GM12801 (cell line): ENCODE data around the gene OR6M1.

Experiments
- TF ChIP-seq, protein P1 (sequence below): IDR thresholded peaks from one replicate; pipeline ENCODE4 v1.5.1; 2011; ENCODE audit warnings: control low read depth; ENCODE audit not compliant: insufficient read length; ENCODE audit errors: extremely low read depth

OR6M1 gene

DNA sequence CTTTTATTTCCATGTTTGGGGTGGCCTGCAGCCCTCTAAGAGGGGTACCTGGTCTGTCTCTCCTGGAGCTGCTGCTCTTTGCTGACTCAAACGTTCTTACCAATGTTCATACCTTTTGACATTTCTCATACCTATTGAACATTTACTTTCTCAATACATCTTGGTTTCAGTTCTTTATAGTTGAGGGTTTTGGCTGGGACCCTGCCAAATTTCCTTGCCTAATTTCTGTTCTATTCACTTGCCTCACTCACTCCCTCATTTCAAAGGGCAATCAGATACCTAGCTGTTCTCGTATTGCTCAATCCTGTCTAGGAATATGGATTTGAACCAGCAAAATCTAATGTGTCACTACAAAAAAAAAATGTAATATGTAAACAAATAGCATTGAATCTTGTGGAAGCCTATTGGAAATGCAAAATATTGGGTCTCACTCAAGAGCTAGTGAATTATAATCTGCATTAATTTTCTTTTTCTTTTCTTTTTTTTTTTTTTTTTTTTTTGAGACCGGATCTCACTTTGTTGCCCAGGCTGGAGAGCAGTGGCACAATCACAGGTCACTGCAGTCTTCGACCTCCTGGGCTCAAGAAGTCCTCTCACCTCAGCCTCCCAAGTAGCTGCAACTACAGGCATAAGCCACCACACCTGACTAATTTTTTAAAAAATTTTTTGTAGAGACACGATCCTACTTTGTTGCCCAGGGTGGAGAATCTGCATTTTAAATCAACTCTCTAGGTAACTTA is 7.5 kb downstream of the OR6M1 start:
- TF ChIP-seq, protein P1, sequence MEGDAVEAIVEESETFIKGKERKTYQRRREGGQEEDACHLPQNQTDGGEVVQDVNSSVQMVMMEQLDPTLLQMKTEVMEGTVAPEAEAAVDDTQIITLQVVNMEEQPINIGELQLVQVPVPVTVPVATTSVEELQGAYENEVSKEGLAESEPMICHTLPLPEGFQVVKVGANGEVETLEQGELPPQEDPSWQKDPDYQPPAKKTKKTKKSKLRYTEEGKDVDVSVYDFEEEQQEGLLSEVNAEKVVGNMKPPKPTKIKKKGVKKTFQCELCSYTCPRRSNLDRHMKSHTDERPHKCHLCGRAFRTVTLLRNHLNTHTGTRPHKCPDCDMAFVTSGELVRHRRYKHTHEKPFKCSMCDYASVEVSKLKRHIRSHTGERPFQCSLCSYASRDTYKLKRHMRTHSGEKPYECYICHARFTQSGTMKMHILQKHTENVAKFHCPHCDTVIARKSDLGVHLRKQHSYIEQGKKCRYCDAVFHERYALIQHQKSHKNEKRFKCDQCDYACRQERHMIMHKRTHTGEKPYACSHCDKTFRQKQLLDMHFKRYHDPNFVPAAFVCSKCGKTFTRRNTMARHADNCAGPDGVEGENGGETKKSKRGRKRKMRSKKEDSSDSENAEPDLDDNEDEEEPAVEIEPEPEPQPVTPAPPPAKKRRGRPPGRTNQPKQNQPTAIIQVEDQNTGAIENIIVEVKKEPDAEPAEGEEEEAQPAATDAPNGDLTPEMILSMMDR: no peak

DNA sequence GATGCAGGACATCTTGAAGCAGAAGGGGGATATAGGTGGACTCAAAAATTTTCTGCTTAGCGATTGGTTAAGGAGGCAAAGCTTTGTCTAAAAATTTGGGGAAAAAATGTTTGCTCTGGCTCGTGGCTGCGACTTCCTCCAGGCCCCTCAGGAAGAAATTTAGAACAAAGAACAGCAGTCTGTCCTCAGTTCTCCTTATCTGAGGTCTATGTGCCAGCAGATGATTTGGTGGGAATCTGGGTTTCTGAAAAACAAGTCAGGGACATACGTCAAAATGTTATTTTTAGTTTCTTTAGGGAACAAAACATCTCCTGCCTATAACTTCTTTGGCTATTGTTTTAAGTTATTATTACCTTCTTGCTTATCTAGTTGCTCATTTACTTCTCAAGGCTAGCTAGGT is 8.1 kb downstream of the OR6M1 start:
- TF ChIP-seq, protein P1: no peak

DNA sequence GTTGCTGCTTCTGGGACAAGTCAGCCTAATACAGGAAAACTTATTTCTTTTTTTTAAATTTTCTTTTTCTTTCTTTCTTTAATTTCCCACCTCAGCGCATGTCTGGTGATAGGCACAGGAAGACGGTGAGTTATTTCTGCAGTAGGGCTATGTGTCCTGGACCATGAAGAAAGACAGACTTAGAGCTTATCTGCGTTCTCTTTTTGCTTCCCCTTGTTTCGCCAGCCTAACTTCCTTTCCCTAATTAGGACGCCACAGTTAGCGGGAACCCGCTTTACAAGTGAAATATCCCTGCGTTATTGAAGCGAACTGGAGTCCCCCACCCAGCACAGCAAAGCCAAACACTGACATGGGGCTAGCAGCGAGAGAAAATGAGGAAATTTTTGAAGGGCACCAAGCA is 8.6 kb downstream of the OR6M1 start:
- TF ChIP-seq, protein P1: no peak

DNA sequence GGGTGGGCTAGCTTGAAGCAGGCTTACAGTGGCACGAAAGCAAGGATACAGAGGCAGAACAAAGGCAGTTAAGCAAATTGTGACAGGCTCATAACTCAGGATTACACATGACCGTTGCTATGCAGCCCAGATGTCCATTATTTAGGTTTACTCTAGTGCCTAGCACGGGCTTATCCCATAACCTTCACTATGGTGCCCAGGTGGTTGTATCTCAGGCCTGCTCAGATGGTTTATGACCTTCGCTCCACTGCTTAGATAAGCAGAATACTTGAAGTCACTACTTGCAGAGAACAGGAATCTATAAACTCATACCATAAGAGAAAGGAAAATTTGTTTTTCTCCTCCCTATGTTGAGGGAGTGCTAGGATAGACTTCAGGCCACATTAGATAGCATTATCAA is 9.0 kb downstream of the OR6M1 start:
- TF ChIP-seq, protein P1: no peak

DNA sequence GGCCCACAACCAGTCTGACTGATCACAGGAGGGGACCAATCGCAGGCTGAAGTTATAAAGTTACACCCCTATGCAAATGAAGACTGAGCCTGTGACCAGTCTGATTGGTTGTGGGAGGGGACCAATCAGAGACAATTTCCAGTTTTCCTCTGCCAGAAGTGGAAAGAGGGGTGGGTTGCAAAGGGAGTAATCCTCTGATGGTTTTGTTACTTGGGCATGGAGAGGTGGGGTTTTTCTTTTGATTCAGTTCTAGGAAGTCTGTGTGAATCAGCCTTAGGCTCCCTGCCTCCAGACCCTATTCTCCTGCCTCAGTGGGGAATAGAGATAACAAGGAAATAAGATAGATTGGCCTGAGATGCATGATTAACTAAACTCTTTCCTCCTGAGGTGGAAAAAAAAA is 9.9 kb downstream of the OR6M1 start:
- TF ChIP-seq, protein P1: no peak

DNA sequence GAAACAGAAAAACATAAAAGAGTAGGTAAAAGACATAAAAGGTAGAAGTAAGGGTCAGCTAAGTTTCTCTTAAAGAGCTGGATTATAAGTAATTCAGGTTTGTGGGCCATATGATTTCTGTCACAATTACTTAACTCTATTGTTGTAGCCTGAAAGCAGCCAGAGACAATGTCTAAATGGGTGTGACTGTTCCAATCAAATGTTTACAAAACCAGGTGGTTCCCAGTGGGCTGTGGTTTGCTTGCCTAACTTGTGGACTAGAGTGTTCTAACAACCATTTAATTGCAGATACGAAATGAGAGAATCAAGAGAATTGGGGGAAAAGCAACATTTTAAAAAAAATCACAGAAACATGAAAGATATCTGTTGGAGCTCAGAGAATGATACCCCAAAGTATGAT is 22.6 kb downstream of the OR6M1 start:
- TF ChIP-seq, protein P1: no peak

DNA sequence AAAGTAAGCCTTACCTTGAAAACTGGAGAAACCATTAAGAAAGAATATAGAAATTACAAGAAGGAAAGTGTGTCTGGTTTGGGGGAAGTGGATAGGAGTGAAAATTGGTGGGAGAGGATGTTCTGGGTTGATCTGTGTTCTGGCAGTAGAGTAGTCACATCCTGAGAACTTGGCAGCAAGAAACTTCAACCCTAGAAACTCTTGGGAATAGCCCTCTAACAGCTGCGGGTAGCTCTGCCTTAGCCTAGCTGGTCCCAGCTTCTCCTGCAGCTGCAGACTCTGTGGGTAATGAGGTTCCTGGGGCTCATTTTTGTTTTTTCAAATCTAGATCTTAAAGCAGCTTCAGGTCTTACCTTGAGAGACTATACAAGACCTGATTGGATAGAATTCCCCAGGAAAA is 27.6 kb downstream of the OR6M1 start:
- TF ChIP-seq, protein P1: no peak
